Fibroblast of pulmonary artery (primary cell): Measurements from ENCODE around the gene CCDC198.

Experiments used
- DNase-seq: peaks from one replicate; pipeline ENCODE4 v3.0.0-alpha.2; 2010; ENCODE audit warnings: low read depth
- H3K4me3 ChIP-seq: replicated peaks from 2 replicates; pipeline ENCODE4 v1.5.1; 2011; ENCODE audit warnings: low read depth, mild to moderate bottlenecking, control low read depth, low read length, moderate library complexity
- TF ChIP-seq, protein P1 (sequence below): IDR thresholded peaks from 2 replicates; pipeline ENCODE4 v1.5.1; 2011; ENCODE audit warnings: mild to moderate bottlenecking, control low read depth, low read length, inconsistent platforms; ENCODE audit errors: missing control alignments

The CCDC198 gene

DNA sequence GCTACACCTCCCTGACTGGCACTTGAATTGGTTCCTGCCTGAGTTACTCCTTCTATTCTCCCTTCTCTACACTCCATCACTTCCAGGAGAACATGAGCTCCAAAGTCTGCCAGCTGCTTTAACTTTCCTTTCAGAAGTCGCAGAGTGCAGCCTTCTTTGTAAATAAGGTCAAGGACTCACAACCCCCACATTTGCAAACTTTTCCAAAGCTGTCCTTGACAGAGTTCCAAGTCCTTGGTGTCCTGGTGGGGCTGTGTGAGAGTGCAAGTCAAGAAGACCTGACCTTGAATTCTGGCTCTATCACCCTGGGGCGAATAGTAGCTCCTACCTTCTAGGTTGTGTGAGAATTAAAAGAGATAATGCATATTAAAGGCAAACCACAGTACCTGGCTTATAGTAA, 15.6 kb downstream of the CCDC198 start:
- DNase-seq: no peak
- H3K4me3 ChIP-seq: no peak overlapping the region
- TF ChIP-seq, protein P1, sequence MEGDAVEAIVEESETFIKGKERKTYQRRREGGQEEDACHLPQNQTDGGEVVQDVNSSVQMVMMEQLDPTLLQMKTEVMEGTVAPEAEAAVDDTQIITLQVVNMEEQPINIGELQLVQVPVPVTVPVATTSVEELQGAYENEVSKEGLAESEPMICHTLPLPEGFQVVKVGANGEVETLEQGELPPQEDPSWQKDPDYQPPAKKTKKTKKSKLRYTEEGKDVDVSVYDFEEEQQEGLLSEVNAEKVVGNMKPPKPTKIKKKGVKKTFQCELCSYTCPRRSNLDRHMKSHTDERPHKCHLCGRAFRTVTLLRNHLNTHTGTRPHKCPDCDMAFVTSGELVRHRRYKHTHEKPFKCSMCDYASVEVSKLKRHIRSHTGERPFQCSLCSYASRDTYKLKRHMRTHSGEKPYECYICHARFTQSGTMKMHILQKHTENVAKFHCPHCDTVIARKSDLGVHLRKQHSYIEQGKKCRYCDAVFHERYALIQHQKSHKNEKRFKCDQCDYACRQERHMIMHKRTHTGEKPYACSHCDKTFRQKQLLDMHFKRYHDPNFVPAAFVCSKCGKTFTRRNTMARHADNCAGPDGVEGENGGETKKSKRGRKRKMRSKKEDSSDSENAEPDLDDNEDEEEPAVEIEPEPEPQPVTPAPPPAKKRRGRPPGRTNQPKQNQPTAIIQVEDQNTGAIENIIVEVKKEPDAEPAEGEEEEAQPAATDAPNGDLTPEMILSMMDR: no peak

DNA sequence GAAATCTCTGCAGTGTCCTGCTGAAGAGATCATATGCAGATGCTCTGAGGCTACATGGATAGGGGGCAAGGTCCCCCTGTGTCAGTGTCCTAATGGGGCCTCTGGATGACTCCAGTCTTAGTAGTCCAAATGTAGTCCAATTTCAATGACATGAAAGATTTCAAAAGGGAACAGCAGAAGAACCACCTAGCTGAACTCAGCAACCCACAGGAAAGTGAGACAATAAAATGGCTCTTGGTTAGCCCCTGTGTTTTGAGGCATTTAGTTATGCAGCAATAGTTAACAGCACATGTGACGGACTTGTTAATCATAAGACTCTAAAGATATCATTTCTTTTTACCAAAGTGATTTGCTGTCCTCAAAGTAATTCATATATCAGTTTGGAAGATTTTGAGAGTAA, 22.7 kb downstream of the CCDC198 start:
- TF ChIP-seq, protein P1: no peak
- no peak for DNase-seq
- H3K4me3 ChIP-seq: no peak overlapping the region

DNA sequence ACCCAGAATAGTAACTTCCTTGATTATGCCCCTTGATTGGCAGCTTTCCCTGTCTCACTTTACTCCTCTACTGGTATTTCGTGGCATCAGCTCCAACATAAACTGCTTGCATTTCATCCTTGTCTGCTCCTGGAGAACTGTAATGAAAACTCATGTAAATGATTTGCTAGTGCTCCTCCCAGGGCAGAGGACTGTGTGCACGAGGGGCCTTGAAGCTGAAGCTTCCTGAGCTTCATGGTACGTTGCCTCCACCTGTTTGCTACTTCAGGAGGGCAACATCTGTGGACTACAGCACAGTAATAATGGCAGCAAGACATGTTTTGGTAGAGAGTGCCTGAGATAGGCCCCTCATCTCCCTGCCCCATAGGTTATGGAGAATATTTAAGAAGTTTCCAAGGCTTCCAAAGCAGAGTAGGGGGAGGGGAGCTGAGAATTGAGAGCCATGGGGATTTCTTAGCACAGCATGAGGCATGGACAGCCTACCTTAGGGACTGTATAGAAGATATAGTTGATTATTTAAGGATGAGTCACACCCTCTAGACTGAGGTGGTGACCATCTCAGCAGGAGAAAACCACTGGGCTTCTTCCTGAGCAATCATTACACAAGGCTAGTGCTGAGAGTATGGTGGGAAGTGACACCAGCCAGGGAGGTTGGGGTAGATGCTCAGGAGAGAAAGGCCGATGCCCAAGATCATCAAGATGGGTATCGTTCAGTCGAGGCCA, 29.5 kb downstream of the CCDC198 start:
- H3K4me3 ChIP-seq: no peak overlapping the region
- TF ChIP-seq, protein P1: no peak
- DNase-seq: no peak

DNA sequence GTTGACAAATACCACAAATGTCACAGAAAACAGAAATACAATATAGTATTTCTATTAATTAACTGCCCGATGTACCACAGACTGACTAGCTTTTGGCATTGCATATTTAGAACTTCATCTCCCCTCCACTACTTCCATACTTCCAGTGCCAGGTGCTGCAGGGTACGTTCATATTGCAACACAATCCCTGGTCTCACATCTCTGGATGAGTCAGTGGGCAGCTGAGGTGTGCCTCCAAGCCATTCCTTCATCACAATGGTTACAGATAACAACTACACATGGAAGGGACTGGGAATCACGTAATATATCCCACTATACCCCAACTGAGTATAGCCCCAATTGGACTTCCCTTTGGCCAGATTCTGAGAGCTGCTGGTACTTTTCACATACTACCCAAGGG, 31.1 kb downstream of the CCDC198 start:
- no peak for DNase-seq
- TF ChIP-seq, protein P1: no peak
- no peak overlapping the region for H3K4me3 ChIP-seq

DNA sequence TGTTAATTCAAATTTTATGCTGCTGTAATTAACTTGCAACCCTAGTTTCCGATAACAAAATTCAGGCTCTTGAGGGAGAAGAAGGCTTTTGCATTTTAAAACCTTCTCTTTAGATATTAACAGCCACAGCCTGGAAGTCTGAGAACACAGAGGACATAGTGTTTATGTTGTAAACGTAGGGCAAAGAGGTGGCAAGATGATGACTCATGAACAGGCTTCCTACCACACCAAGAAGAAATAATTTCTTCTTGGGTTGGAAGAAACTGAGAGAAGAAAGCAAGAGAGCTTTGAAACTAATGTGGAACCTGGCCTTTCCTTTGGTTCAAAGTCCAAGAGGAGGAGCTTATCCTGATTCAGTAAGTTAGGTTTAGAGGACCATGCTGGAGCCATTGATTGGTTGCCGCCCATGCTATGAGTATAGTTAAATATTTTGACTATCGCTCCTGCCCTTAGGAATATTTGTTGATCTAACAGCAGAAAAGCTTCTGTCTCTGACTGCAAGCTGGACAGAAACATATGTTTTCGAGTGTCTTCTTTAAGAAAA, 31.8 kb downstream of the CCDC198 start:
- no peak overlapping the region for H3K4me3 ChIP-seq
- TF ChIP-seq, protein P1: no peak
- DNase-seq: no peak

DNA sequence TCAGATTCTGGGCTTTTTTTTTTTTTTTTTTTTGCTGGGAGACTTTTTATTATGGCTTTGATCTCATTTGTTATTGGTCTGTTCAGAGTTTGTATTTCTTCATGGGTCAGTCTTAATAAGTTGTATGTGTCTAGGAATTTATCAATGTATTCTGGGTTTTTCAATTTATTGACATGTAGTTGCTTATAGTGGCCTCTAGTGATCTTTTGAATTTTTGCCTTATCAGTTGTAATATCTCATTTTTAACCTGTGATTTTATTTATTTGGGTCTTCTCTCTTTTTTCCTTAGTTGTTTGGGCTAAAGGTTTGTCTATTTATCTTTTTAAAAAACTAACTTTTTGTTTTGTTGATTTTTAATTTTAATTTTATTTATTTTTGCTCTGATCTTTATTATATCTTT, 57.7 kb downstream of the CCDC198 start:
- TF ChIP-seq, protein P1: no peak
- DNase-seq: no peak
- no peak overlapping the region for H3K4me3 ChIP-seq

DNA sequence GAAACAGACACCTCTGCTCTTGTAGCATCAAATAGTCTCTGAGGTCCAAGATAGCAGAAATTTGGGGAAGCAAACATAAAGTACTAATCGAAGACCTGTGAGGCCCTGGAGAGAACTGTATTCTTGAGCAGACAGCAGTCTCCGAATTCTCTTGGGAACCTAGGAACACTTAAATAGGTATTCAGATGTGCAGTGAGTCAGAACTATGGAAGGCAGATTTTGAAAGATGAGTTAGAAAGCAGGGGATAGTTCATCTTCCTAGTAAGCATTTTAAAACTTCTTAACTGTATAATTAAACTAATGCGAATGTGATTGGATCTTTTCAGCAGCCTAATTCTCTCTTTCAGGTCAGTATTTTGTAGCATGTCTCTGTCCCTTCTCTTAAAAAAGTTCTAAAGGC, 72.7 kb downstream of the CCDC198 start:
- TF ChIP-seq, protein P1: no peak
- no peak overlapping the region for H3K4me3 ChIP-seq
- DNase-seq: no peak
